Nephron progenitor cell (in vitro differentiated cells): Measurements from ENCODE around the gene KCNJ6.

Experiments used
- DNase-seq: peaks from one replicate; pipeline ENCODE4 v3.0.0; 2021
- H3K27ac Mint-ChIP-seq: 2 replicates; pipeline ENCODE4 v1.8.0; 2021; ENCODE audit warnings: mild to moderate bottlenecking, moderate library complexity, mixed read lengths
- H3K27me3 Mint-ChIP-seq: 2 replicates; pipeline ENCODE4 v1.8.0; 2021; ENCODE audit warnings: mild to moderate bottlenecking, low read depth, mixed read lengths; ENCODE audit not compliant: poor library complexity
- H3K36me3 Mint-ChIP-seq: 2 replicates; pipeline ENCODE4 v1.8.0; 2021; ENCODE audit warnings: low read depth, mixed read lengths
- H3K4me1 Mint-ChIP-seq: 2 replicates; pipeline ENCODE4 v1.8.0; 2021; ENCODE audit warnings: mixed read lengths
- H3K4me3 Mint-ChIP-seq: 2 replicates; pipeline ENCODE4 v1.8.0; 2021; ENCODE audit warnings: mild to moderate bottlenecking, moderate library complexity, mixed read lengths
- H3K9me3 Mint-ChIP-seq: 2 replicates; pipeline ENCODE4 v1.8.0; 2021; ENCODE audit warnings: mild to moderate bottlenecking, moderate library complexity, mixed read lengths
- CTCF ChIP-seq: fragments of 200-600 bp; sonication (generic); IDR thresholded peaks from 2 replicates; pipeline ENCODE4 v1.5.0; 2021; ENCODE audit warnings: antibody characterized with exemption

KCNJ6 gene

GRCh38 chr21:37790905-37791304, 125.4 kb downstream of the KCNJ6 start:
- no peak for DNase-seq
- H3K36me3 Mint-ChIP-seq = no peaks in the 10 kb centered on the region
- H3K27ac Mint-ChIP-seq = no peak overlapping the region
- H3K4me3 Mint-ChIP-seq = no peak overlapping the region
- H3K9me3 Mint-ChIP-seq = peaks cover 3% of the 10 kb centered on the region
- TF ChIP-seq CTCF = no peak
- peaks cover 3% of the 10 kb centered on the region for H3K27me3 Mint-ChIP-seq
- no peaks in the 10 kb centered on the region for H3K4me1 Mint-ChIP-seq

GRCh38 chr21:37788503-37788902, 127.8 kb downstream of the KCNJ6 start:
- no peak for DNase-seq
- H3K27ac Mint-ChIP-seq = no peak overlapping the region
- peaks cover 4% of the 10 kb centered on the region for H3K9me3 Mint-ChIP-seq
- no peak for TF ChIP-seq CTCF
- no peaks in the 10 kb centered on the region for H3K36me3 Mint-ChIP-seq
- H3K4me3 Mint-ChIP-seq = no peak overlapping the region
- H3K27me3 Mint-ChIP-seq = peaks cover 8% of the 10 kb centered on the region
- H3K4me1 Mint-ChIP-seq = no peaks in the 10 kb centered on the region

GRCh38 chr21:37787456-37787855, 128.8 kb downstream of the KCNJ6 start:
- Mint-ChIP-seq H3K4me1 (no peaks in the 10 kb centered on the region), H3K36me3 (no peaks in the 10 kb centered on the region), H3K4me3 (no peak overlapping the region), H3K9me3 (peaks cover 13% of the 10 kb centered on the region), H3K27ac (no peak overlapping the region), H3K27me3 (peaks cover 11% of the 10 kb centered on the region)
- no peak for DNase-seq
- TF ChIP-seq CTCF = no peak

- no peak overlapping the region for H3K4me3 Mint-ChIP-seq
- H3K36me3 Mint-ChIP-seq = no peaks in the 10 kb centered on the region
- no peak overlapping the region for H3K27ac Mint-ChIP-seq
- TF ChIP-seq CTCF = no peak
- no peak for DNase-seq
- peaks cover 27% of the 10 kb centered on the region for H3K9me3 Mint-ChIP-seq
- no peaks in the 10 kb centered on the region for H3K4me1 Mint-ChIP-seq
- peaks cover 8% of the 10 kb centered on the region for H3K27me3 Mint-ChIP-seq
Measured at GRCh38 chr21:37784591-37785318, 131.5 kb downstream of the KCNJ6 start.

- no peaks in the 10 kb centered on the region for H3K36me3 Mint-ChIP-seq
- H3K27me3 Mint-ChIP-seq = peaks cover 15% of the 10 kb centered on the region
- H3K4me1 Mint-ChIP-seq = no peaks in the 10 kb centered on the region
- H3K27ac Mint-ChIP-seq = no peak overlapping the region
- no peak overlapping the region for H3K4me3 Mint-ChIP-seq
- H3K9me3 Mint-ChIP-seq = peaks cover 26% of the 10 kb centered on the region
- DNase-seq = no peak
- no peak for TF ChIP-seq CTCF
Measured at GRCh38 chr21:37783016-37783415, 133.2 kb downstream of the KCNJ6 start.
